ENCODE data around the gene PIGT.

Gene PIGT

DNA sequence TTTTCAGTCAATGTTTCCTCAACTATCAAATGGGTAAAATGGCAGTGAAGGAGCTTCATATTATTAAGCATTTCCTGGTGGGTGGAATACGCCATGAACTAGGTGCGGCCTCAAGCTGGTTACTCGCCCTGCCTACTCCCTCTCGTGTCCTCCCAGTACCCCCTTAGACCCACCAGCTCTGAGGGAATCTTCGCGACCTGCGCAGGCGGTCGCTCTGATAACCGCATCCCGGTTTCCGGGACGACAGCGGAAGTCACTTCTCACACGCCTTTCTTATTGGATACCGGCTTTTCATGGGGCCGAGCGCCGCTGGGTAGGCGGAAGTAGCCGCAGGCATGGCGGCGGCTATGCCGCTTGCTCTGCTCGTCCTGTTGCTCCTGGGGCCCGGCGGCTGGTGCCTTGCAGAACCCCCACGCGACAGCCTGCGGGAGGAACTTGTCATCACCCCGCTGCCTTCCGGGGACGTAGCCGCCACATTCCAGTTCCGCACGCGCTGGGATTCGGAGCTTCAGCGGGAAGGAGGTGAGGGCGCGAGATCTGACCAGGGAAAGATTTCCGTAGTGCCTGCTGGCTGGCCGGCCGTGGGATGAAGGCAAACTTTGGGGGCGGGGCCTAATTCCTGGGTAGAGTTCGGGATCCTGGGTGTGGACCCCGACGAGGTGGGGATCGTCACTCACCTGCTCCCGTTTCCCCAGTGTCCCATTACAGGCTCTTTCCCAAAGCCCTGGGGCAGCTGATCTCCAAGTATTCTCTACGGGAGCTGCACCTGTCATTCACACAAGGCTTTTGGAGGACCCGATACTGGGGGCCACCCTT, at the start of gene PIGT:
TSS of gene PIGT (plus strand) at position 320 of the 816 bp plus-strand sequence. CDS start at position 336, 16 bp downstream.
- H3K27ac ChIP-seq: peak within 1 kb of the TSS; percentile 52
- TF ChIP-seq, protein P1, sequence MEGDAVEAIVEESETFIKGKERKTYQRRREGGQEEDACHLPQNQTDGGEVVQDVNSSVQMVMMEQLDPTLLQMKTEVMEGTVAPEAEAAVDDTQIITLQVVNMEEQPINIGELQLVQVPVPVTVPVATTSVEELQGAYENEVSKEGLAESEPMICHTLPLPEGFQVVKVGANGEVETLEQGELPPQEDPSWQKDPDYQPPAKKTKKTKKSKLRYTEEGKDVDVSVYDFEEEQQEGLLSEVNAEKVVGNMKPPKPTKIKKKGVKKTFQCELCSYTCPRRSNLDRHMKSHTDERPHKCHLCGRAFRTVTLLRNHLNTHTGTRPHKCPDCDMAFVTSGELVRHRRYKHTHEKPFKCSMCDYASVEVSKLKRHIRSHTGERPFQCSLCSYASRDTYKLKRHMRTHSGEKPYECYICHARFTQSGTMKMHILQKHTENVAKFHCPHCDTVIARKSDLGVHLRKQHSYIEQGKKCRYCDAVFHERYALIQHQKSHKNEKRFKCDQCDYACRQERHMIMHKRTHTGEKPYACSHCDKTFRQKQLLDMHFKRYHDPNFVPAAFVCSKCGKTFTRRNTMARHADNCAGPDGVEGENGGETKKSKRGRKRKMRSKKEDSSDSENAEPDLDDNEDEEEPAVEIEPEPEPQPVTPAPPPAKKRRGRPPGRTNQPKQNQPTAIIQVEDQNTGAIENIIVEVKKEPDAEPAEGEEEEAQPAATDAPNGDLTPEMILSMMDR (IDR thresholded peaks at IDR 0.05): no peak
- no peak for TF ChIP-seq ZFX (IDR thresholded peaks at IDR 0.05; ENCODE audit: borderline replicate concordance)

DNA sequence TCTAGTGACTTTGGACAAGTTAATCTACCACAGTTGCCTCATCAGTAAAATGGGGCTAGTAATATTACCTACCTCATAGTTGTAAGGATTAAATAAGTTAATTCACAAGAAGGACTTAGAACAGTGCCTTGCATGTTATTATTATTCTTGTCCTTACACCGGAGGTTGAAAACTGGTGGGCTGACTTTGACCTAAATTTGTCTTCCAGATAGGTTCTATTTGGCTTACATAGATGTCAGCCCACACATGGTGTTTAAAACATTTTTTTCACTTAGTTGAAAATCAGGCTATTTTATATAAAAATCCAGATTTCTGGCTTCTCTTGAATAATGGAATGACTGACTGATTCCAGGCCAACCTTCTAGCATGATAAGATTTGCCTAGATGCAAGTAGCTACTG, 49.7 kb upstream of the PIGT start:
- TF ChIP-seq, protein P1 (IDR thresholded peaks at IDR 0.05): no peak
- TF ChIP-seq ZFX (IDR thresholded peaks at IDR 0.05; ENCODE audit: borderline replicate concordance): no peak
- no peak overlapping the region for H3K27ac ChIP-seq

GRCh38 chr20:45366631-45367030, 49.3 kb upstream of the PIGT start:
- no peak overlapping the region for H3K27ac ChIP-seq
- no peak for TF ChIP-seq ZFX (IDR thresholded peaks at IDR 0.05; ENCODE audit: borderline replicate concordance)
- TF ChIP-seq, protein P1 (IDR thresholded peaks at IDR 0.05): no peak

- no peak overlapping the region for H3K27ac ChIP-seq
- TF ChIP-seq ZFX (IDR thresholded peaks at IDR 0.05; ENCODE audit: borderline replicate concordance): no peak
- TF ChIP-seq, protein P1 (IDR thresholded peaks at IDR 0.05): no peak
These were observed 48.8 kb upstream of the PIGT start for GRCh38 chr20:45367126-45367525.

DNA sequence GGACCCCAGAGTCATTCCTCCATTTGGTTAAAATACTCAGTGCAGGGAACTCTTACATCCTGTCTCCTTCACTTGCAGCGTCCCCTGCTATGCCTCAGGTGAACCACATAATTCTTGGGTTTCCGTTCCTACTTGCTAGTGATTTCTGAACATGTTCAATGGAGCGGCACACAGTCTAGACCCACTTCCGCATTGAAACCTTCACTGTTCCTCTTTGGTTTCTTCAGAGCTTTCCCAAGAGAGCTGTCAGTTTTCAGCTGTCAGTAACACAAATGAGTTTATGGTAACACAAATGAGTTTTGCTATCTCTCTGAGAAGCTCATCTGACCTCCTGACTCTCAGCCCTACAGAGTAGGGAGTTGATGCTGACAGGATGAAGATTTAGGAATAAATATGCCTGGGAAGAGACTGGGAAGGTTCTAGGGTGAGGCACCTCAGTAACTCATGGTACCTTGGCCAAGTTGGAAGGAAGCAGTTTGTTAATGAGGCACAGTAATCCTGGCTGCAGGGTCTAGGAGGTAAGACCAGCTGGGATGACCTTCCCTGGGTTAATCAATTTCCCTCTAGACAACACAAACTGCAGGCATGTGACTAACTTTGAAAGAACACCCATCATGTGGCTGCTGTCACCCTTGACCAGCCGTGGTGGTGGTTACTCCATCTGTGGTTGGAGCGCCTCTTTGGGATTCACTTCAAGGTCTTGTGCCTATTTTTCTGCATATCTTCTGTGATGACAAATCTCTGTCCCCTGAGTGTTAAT, 47.5 kb upstream of the PIGT start:
- TF ChIP-seq, protein P1 (IDR thresholded peaks at IDR 0.05): no peak
- TF ChIP-seq ZFX (IDR thresholded peaks at IDR 0.05; ENCODE audit: borderline replicate concordance): no peak
- H3K27ac ChIP-seq: no peak overlapping the region

DNA sequence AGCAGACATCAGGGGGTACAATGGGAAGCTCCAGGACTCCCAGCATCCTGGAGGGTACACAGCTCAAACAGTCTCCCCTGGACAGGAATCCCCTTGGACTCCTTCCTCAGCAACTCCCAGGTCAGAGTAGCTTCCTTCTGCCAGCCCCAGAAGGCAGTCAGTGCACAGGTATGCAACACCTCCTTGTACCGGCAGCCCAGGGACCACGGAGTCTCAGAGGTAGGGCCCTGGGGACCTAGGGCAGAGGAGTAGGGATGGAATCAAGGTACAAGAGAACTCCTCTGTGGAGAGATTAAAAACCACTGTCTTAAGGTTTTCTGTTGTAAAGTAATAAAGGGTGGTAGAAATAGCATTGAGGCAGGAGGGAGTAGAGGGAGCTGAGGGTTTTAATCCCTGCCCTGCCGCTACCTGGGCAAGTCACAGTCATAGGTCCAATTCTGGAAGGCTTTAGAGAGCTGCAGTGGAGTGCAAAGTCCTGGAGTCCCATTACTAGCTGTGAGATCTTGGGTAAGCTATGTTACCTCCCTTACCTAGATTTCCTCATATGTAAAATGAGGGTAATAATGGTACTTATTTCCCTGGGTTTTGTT, 45.3 kb upstream of the PIGT start:
- no peak for TF ChIP-seq ZFX (IDR thresholded peaks at IDR 0.05; ENCODE audit: borderline replicate concordance)
- TF ChIP-seq, protein P1 (IDR thresholded peaks at IDR 0.05): no peak
- no peak overlapping the region for H3K27ac ChIP-seq
